Gastrocnemius medialis (tissue), 4 donors: ENCODE results near the gene KMT5B.

Experiments used
- CTCF ChIP-seq, 5 experiments: fragments of 450-650 bp in 3 of 5; fragments of 200-600 bp in 2 of 5; sonication (generic) in 2 of 5; IDR thresholded peaks in 4 of 5; conservative IDR thresholded peaks in 1 of 5; 1 replicate in 4 of 5; 2 replicates in 1 of 5; pipeline ENCODE4 v1.5.1; 2016 to 2019; ENCODE audit warnings: antibody characterized with exemption in 5 of 5, mild to moderate bottlenecking in 3 of 5, moderate library complexity in 3 of 5
- POLR2A ChIP-seq, 2 donors: fragments of 450-650 bp; IDR thresholded peaks; one replicate each; pipeline ENCODE4 v1.6.1; 2017; ENCODE audit warnings: antibody characterized with exemption in 2 of 2, mild to moderate bottlenecking in 2 of 2, moderate library complexity in 2 of 2

GRCh38 chr11:68117853-68118470, 95.1 kb downstream of the KMT5B start:
- no peak for TF ChIP-seq POLR2A (IDR thresholded peaks at IDR 0.05)
- TF ChIP-seq CTCF (IDR thresholded peaks at IDR 0.05 in 4 of 5, conservative IDR thresholded peaks at IDR 0.05 in 1 of 5): no peak
